Prostate gland (tissue), 2 donors: ENCODE measurements around the gene FECH.

Experiments
- POLR2A ChIP-seq: fragments of 450-650 bp; IDR thresholded peaks from one replicate; pipeline ENCODE4 v1.6.1; 2016; ENCODE audit warnings: antibody characterized with exemption, mild to moderate bottlenecking
- POLR2AphosphoS5 ChIP-seq: sonication (generic); formaldehyde crosslinking; IDR thresholded peaks from one replicate; pipeline ENCODE4 v1.6.1; 2017; ENCODE audit warnings: antibody characterized with exemption
- TF ChIP-seq, protein P1 (sequence below), 4 experiments: fragments of 200-600 bp in 2 of 4; fragments of 450-650 bp in 2 of 4; sonication (generic) in 2 of 4; IDR thresholded peaks; 1 replicate in 3 of 4; 2 replicates in 1 of 4; pipeline ENCODE4 v1.5.1; 2016 to 2019; ENCODE audit warnings: antibody characterized with exemption in 4 of 4, mild to moderate bottlenecking in 2 of 4, moderate library complexity in 2 of 4

DNA sequence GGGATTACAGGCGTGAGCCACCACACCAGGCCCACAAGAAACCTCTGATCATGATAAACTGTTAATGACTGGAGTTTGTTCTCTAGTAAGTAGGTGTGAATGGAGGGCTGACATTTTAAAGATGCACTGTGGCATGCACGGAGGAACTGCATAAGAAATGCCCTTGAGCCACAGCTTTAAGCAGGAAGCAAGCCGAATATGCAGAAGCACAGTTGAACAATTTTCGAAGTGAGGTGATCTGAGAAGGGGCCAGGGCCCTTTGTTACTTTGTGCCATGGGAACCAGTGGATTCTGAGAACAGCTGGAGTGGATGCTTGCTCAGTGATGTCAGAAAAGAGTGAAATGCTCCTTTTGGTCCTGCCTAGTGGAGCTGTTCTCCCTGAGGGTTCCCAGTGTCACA is 16.3 kb downstream of the FECH start:
- TF ChIP-seq, protein P1, sequence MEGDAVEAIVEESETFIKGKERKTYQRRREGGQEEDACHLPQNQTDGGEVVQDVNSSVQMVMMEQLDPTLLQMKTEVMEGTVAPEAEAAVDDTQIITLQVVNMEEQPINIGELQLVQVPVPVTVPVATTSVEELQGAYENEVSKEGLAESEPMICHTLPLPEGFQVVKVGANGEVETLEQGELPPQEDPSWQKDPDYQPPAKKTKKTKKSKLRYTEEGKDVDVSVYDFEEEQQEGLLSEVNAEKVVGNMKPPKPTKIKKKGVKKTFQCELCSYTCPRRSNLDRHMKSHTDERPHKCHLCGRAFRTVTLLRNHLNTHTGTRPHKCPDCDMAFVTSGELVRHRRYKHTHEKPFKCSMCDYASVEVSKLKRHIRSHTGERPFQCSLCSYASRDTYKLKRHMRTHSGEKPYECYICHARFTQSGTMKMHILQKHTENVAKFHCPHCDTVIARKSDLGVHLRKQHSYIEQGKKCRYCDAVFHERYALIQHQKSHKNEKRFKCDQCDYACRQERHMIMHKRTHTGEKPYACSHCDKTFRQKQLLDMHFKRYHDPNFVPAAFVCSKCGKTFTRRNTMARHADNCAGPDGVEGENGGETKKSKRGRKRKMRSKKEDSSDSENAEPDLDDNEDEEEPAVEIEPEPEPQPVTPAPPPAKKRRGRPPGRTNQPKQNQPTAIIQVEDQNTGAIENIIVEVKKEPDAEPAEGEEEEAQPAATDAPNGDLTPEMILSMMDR (IDR thresholded peaks at IDR 0.05): no peak
- no peak for TF ChIP-seq POLR2A
- no peak for TF ChIP-seq POLR2AphosphoS5
